ENCODE data around the gene B3GLCT.
"Not testable (repeated sequence)": the region's sequence is repeated elsewhere in the genome, so short reads cannot be mapped to it uniquely, and the experiment has no call there.

The B3GLCT gene

GRCh38 chr13:31184981-31185645 is 14.7 kb upstream of the B3GLCT start:
- DNase-seq, result no peak

GRCh38 chr13:31191748-31192147 is 8.0 kb upstream of the B3GLCT start:
- no peak for DNase-seq

- no peak for DNase-seq
Observed at GRCh38 chr13:31192306-31192705, 7.5 kb upstream of the B3GLCT start.

GRCh38 chr13:31195616-31196015 is 4.2 kb upstream of the B3GLCT start:
- no peak for DNase-seq

GRCh38 chr13:31196992-31197391 is 2.8 kb upstream of the B3GLCT start:
- DNase-seq, result no peak

- no peak for DNase-seq
Observed at GRCh38 chr13:31198519-31198918, 1.3 kb upstream of the B3GLCT start.

- DNase-seq, result no peak
Observed at GRCh38 chr13:31199527-31199848, 287 bp upstream of the B3GLCT start.

DNA sequence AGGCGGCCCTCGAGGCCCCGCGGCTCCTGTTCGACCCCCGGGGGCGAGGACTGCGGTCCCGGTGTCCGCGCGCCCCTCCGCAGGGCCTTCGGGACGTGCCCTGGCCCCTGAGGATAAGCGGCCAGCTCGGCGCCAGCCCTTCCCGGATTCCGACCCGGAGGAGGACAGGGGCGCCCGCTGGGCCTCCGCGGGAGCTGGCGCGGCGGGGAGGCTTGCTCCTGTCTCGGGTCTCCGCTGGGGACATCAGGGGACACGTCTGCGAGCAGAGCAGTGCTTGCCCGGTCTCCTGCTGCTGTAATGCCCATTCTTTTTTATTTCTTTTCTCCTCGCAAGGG is 829 bp downstream of the B3GLCT start:
- no peak for DNase-seq

DNA sequence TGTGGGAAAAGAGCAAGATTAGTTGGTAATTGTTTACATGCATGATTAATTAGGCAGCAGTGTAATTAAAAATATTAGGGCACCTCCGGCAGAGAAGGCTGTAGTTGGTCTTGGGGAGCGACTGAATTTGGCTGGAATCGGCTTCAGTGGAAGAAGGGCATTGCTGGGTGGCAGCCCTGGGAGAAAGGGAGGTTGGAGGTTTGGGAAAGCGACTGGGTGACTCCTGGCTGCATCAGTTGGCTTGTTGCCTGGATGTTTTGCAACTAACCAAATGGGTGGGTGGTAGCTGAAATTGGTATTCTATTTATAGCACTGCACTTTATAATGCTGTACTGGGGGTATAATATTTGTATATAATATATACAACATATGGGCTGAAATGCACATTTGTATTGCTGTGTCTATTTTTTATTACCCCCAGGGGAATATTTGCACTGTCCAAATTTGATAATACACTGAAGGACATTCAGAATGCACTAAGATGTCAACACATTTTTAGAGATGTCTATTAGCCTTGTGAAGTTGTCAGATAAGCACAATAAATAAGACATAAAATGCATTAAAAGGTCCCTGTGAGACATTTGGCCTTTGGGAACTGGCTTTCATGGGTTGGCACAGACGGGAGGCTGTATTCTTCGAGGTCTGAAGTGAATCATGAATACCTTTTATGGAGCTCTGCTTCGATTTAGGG is 1.7 kb downstream of the B3GLCT start:
- no peak for DNase-seq

GRCh38 chr13:31204592-31204991 is 4.8 kb downstream of the B3GLCT start:
- DNase-seq, result no peak

- DNase-seq, result no peak
Observed at GRCh38 chr13:31207661-31208552, 8.1 kb downstream of the B3GLCT start.

DNA sequence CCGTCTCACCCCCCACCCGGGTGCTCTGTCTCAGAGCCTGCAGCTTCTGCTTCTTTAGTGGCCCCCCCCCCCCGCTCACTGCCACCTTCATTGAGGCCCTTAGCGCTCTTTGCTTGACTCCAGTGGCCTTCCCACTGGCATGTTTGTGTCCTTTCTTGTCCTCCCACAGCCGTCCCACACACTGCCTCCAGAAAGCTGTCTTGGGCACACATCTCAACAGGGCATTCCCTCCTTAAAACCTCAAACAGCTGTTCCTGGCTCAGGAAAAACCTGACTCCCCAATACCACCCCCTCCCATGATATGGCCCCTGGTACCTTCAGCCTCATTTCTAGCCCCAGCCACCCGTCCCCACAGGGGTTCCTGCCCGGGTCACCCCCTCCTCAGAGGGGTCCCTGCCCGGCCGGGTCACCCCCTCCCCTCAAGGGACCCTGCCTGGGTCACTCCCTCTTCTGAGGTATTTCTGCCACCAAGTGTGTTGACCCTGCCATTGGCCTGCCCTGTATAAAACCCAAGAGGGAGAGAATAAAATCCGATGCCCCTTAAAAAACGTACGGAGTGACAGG is 8.9 kb downstream of the B3GLCT start:
- no peak for DNase-seq

DNA sequence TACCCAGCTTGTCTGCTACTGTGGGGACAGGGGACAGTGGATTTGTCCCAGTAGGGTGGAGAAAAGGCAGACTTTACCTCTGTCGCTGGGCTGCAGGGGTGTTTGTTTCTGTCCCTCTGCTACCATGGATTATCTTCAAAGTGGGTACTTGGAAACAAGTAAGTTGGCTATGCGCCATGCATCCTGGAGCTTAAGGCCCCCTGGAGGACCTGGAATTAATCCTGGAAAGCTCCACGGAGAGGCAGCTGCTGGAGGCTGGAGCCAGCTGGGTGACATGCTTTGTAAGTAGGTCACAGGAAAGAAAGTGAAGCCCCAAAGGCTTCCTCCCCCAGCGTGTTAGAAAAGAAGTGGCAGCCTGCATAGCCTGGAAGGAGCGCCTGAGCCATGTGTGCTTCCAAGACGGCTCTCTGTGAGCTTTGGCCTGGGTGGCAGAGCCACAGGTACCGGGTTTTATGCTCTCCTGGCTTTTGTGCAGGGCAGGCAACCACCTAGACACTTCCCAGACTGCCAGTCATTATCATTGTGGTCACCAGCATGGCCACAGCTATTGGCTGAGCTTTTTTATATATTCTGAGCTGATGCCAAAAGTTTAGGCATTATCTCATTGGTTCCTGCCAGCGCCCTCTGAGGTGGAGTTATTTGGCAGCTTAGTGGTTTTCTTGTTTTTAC is 9.5 kb downstream of the B3GLCT start:
- DNase-seq, result no peak

GRCh38 chr13:31209841-31210210 is 10.1 kb downstream of the B3GLCT start:
- no peak for DNase-seq

DNA sequence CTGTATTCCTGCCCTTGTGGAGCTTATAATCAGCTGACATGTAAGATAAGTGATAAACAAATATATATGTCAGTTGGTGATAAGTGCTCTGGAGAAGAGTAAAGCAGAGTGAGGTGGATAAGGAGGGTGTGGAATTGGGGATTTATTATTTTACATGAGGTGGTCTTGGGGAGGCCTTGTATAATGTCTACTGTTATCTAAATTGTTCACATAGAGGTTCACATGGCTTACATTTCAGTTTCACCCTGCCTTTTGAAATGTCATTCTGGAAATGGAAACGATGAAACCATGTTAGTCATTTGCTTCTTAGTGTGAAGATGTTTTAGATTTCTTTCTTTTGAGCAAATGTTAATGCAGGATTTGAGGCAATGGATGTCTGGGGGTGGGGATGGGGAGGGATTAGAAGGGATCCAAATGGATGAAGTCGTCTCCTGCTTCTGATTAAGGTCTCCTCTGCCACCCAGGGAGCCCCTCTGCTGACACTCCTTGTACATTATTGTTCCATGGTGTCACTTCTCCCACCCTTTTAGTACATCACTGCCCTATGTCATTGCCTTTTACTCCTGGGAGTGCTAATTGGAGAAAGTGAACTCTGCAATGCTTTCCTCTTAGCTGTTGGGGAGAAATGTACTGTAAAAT is 14.0 kb downstream of the B3GLCT start:
- no peak for DNase-seq

DNA sequence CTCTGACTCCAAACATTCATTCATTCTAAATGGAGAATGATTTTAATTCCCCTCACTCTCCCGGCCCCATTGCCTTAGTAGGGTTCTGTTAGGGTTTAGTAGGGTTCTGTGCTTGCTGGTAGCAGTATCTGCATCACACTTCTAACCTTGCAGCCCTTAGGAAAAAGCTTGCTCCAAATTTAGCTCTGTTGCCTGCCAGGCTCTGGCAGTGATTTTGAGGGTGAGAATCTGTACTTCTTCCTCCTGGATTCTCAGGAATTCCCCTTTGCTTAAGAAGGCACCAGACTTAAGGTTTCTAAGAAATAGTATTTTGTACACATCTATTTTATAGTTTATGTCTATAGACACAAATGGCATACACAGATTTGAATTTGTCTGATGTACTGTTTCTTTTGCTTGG is 14.7 kb downstream of the B3GLCT start:
- DNase-seq, result no peak

GRCh38 chr13:31216916-31217315 is 17.1 kb downstream of the B3GLCT start:
- DNase-seq, result not testable (repeated sequence)

GRCh38 chr13:31219909-31220598 is 20.3 kb downstream of the B3GLCT start:
- DNase-seq, result no peak

GRCh38 chr13:31221057-31221456 is 21.3 kb downstream of the B3GLCT start:
- DNase-seq, result no peak

GRCh38 chr13:31223215-31223614 is 23.4 kb downstream of the B3GLCT start:
- no peak for DNase-seq

DNA sequence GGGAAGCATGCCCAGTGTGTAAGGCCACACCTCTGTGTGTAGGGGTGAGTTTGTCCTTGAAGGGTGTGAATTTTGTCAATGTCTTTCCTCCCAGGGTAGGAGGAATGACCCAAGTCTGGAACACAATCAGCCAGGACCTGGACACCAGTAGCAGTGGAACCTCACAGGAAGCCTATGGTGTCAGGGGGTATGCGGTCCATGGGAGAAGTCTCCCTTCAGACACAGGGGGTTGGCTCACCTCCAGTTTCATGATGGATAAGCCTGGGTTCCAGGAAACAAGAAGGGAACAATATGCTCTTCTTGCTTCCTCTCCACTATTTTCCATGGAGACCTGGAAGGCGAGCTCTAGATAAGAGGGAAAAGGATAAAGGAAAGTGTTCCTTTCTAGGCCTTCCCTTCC is 23.9 kb downstream of the B3GLCT start:
- no peak for DNase-seq

GRCh38 chr13:31224174-31224669 is 24.4 kb downstream of the B3GLCT start:
- no peak for DNase-seq

Data from cortex of kidney (tissue), 1 donor.